Lower lobe of right lung (tissue), 2 donors: ENCODE results near the gene NKAIN2. TPM values are rescaled to one million over a fixed set of nuclear protein-coding genes. Genes with fewer than 3 reads are reported as not detected.
"Not testable (repeated sequence)": the region's sequence is repeated elsewhere in the genome, so short reads cannot be mapped to it uniquely, and the experiment has no call there.

ENCODE experiments used
- ATAC-seq, 2 donors: fragments of 200-7000 bp; cut with Tn5 transposase; one replicate each; pipeline ENCODE4 v1.9.1; 2020 to 2022; ENCODE audit warnings: mild to moderate bottlenecking in 2 of 2, moderate library complexity in 2 of 2
- DNase-seq: peaks from one replicate; pipeline ENCODE4 v3.0.0-alpha.2; 2020
- H3K27ac ChIP-seq: fragments of 200-600 bp; one replicate; pipeline ENCODE4 v1.8.0; 2022
- H3K27me3 ChIP-seq: fragments of 200-600 bp; one replicate; pipeline ENCODE4 v1.8.0; 2022; ENCODE audit warnings: low read depth
- H3K36me3 ChIP-seq: fragments of 200-600 bp; one replicate; pipeline ENCODE4 v1.8.0; 2022; ENCODE audit warnings: mild to moderate bottlenecking
- H3K4me1 ChIP-seq: fragments of 200-600 bp; one replicate; pipeline ENCODE4 v1.8.0; 2022
- H3K4me3 ChIP-seq: fragments of 200-600 bp; one replicate; pipeline ENCODE4 v1.8.0; 2022; ENCODE audit warnings: mild to moderate bottlenecking
- H3K9me3 ChIP-seq: fragments of 200-600 bp; one replicate; pipeline ENCODE4 v1.8.0; 2022
- CTCF ChIP-seq: fragments of 200-600 bp; IDR thresholded peaks from one replicate; pipeline ENCODE4 v1.8.0; 2022; ENCODE audit warnings: antibody characterized with exemption, mild to moderate bottlenecking
- intact Hi-C: fragments of 100-400 bp; cut with DNase I; formaldehyde crosslinking; loops from one replicate; pipeline ENCODE4 v1.11.0; 2022
- total RNA-seq: library from RNA; stranded (reverse); fragmentation: NEBNext Ultra II Directional; extraction: Animal tissue kit (Norgen Biotek cat#: 25700); gene quantifications from one replicate; pipeline ENCODE4 v1.2.1, GENCODE V29; 2021
- donor health status: DM: no; HTN: yes; CAD: no; lungs with severe emphysema.

The NKAIN2 gene
- total RNA-seq, 1 donor from 2014 or later = 0.12 TPM

GRCh38 chr6:123967905-123968304 lies 164.2 kb downstream of the NKAIN2 start:
- no peaks in the 10 kb centered on the region for H3K4me1 ChIP-seq
- no peaks in the 10 kb centered on the region for H3K27me3 ChIP-seq
- TF ChIP-seq CTCF = no peak
- intact Hi-C loops = no loop called here
- H3K36me3 ChIP-seq = no peaks in the 10 kb centered on the region
- DNase-seq (no peak), ATAC-seq (no peak)
- no peak overlapping the region for H3K27ac ChIP-seq
- H3K9me3 ChIP-seq = no peaks in the 10 kb centered on the region
- no peak overlapping the region for H3K4me3 ChIP-seq

- H3K4me3 ChIP-seq = no peak overlapping the region
- H3K27ac ChIP-seq = no peak overlapping the region
- H3K27me3 ChIP-seq = no peaks in the 10 kb centered on the region
- ATAC-seq = no peak
- H3K36me3 ChIP-seq = no peaks in the 10 kb centered on the region
- no peak for DNase-seq
- intact Hi-C loops = no loop called here
- H3K9me3 ChIP-seq = no peaks in the 10 kb centered on the region
- H3K4me1 ChIP-seq = no peaks in the 10 kb centered on the region
- TF ChIP-seq CTCF = no peak
Measured at GRCh38 chr6:123972600-123973294, 169.1 kb downstream of the NKAIN2 start.

GRCh38 chr6:123980311-123980710 lies 176.6 kb downstream of the NKAIN2 start:
- Histone ChIP-seq H3K27me3 (no peaks in the 10 kb centered on the region), H3K36me3 (no peaks in the 10 kb centered on the region), H3K27ac (no peak overlapping the region), H3K9me3 (no peaks in the 10 kb centered on the region), H3K4me1 (no peaks in the 10 kb centered on the region), H3K4me3 (no peak overlapping the region)
- TF ChIP-seq CTCF = no peak
- ATAC-seq (no peak), DNase-seq (no peak)
- intact Hi-C loops = no loop called here

- no peak overlapping the region for H3K27ac ChIP-seq
- no peak overlapping the region for H3K4me3 ChIP-seq
- no peak for TF ChIP-seq CTCF
- no peaks in the 10 kb centered on the region for H3K36me3 ChIP-seq
- no peaks in the 10 kb centered on the region for H3K4me1 ChIP-seq
- ATAC-seq = no peak
- intact Hi-C loops = no loop called here
- no peaks in the 10 kb centered on the region for H3K27me3 ChIP-seq
- no peak for DNase-seq
- no peaks in the 10 kb centered on the region for H3K9me3 ChIP-seq
Measured at GRCh38 chr6:123986938-123987337, 183.3 kb downstream of the NKAIN2 start.

GRCh38 chr6:123989918-123990317 lies 186.3 kb downstream of the NKAIN2 start:
- H3K36me3 ChIP-seq, H3K27me3 ChIP-seq, ATAC-seq, DNase-seq, H3K4me3 ChIP-seq, H3K9me3 ChIP-seq, H3K27ac ChIP-seq, intact Hi-C loops, H3K4me1 ChIP-seq: not testable (repeated sequence)

GRCh38 chr6:123990376-123990775 lies 186.7 kb downstream of the NKAIN2 start:
- no peak for TF ChIP-seq CTCF
- ATAC-seq (no peak), DNase-seq (no peak)
- no peaks in the 10 kb centered on the region for H3K27me3 ChIP-seq
- no peaks in the 10 kb centered on the region for H3K9me3 ChIP-seq
- H3K4me1 ChIP-seq = no peaks in the 10 kb centered on the region
- no peak overlapping the region for H3K27ac ChIP-seq
- no peaks in the 10 kb centered on the region for H3K36me3 ChIP-seq
- intact Hi-C loops = no loop called here
- no peak overlapping the region for H3K4me3 ChIP-seq
